GM12878 (cell line): ENCODE measurements around the gene HRC. TPM values are rescaled to one million over a fixed set of nuclear protein-coding genes. Genes with fewer than 3 reads are reported as not detected.

ENCODE experiments used
- ATAC-seq: fragments of 200-7000 bp; cut with Tn5 transposase; 3 replicates; pipeline ENCODE4 v1.9.1; 2020; ENCODE audit warnings: mild to moderate bottlenecking, moderate library complexity
- BruUV-seq: library from RNA; stranded (reverse); fragments of 400-500 nt; replicated peaks from 2 replicates; lab custom pipeline; 2021; lab: Mats Ljungman, UMichigan
- CTCF ChIA-PET: fragments of 300-600 bp; sonication (Branson Sonifier 250); formaldehyde crosslinking; extraction: SDS; loops from one replicate; lab custom pipeline; 2021; ENCODE audit warnings: inconsistent platforms; lab: Yijun Ruan, JAX
- POLR2A ChIA-PET: fragments of 350-600 bp; formaldehyde crosslinking; extraction: SDS; loops from one replicate; lab custom pipeline; 2021; ENCODE audit warnings: inconsistent platforms; lab: Charles Lee
- RAD21 ChIA-PET: fragments of 300-600 bp; sonication (Branson Sonifier 250); formaldehyde crosslinking; loops from one replicate; lab custom pipeline; 2023; ENCODE audit warnings: antibody characterized with exemption; ENCODE audit not compliant: unreplicated experiment; lab: Charles Lee
- SMC1A ChIA-PET: fragments of 300-600 bp; sonication (Branson Sonifier 250); formaldehyde crosslinking; loops from one replicate; lab custom pipeline; 2023; ENCODE audit not compliant: unreplicated experiment, uncharacterized antibody; lab: Charles Lee
- DNase-seq: peaks from one replicate; pipeline ENCODE4 v3.0.0-alpha.2; 2011; ENCODE audit warnings: low read depth, low spot score
- FAIRE-seq: peaks from 3 replicates; lab custom pipeline; 2011; peaks lifted over from hg19 to GRCh38; lab: Jason Lieb, UNC
- H2AFZ ChIP-seq: 2 replicates; pipeline ENCODE4 v1.6.0; 2011; ENCODE audit warnings: low read depth, low read length, control low read depth; ENCODE audit not compliant: control insufficient read depth
- H3K27ac ChIP-seq: 2 replicates; pipeline ENCODE4 v1.5.1; 2011; ENCODE audit warnings: control low read depth; ENCODE audit not compliant: control insufficient read depth, insufficient read depth
- H3K27me3 ChIP-seq, 2 experiments: replicated peaks in 1 of 2; 2 replicates each; pipeline versions ENCODE4 v1.6.0 to v1.6.1; 2011; ENCODE audit warnings: low read length in 1 of 2; ENCODE audit not compliant: control insufficient read depth in 2 of 2, insufficient read depth in 2 of 2
- H3K36me3 ChIP-seq, 2 experiments: 2 replicates each; pipeline ENCODE4 v1.5.1; 2011; ENCODE audit warnings: low read length in 1 of 2; ENCODE audit not compliant: control insufficient read depth in 2 of 2, insufficient read depth in 2 of 2
- H3K4me1 ChIP-seq: 2 replicates; pipeline ENCODE4 v1.6.1; 2011; ENCODE audit warnings: mild to moderate bottlenecking, low read length, moderate library complexity, mixed read lengths; ENCODE audit not compliant: control insufficient read depth, insufficient read depth
- H3K4me2 ChIP-seq: 2 replicates; pipeline ENCODE4 v1.6.0; 2011; ENCODE audit warnings: control low read depth; ENCODE audit not compliant: control insufficient read depth, insufficient read depth
- H3K4me3 ChIP-seq: fragments of 200-600 bp; sonication (generic); 2 replicates; pipeline ENCODE4 v1.5.1; 2016
- H3K79me2 ChIP-seq: 2 replicates; pipeline ENCODE4 v1.6.0; 2011; ENCODE audit warnings: low read length; ENCODE audit not compliant: control insufficient read depth, insufficient read depth
- H3K9ac ChIP-seq: 2 replicates; pipeline ENCODE4 v1.8.0; 2011; ENCODE audit warnings: low read length, control low read depth, mixed read lengths; ENCODE audit not compliant: control insufficient read depth, insufficient read depth
- H3K9me3 ChIP-seq: replicated peaks from 3 replicates; pipeline ENCODE4 v1.5.1; 2011; ENCODE audit warnings: mild to moderate bottlenecking, low read length; ENCODE audit not compliant: control insufficient read depth, insufficient read depth
- H4K20me1 ChIP-seq: 2 replicates; pipeline ENCODE4 v1.6.0; 2011; ENCODE audit not compliant: control insufficient read depth, insufficient read depth
- ATF3 ChIP-seq: IDR thresholded peaks from 2 replicates; pipeline ENCODE4 v1.6.1; 2011; ENCODE audit warnings: low read depth, mild to moderate bottlenecking, low read length, moderate library complexity, borderline replicate concordance; ENCODE audit errors: extremely low read depth
- BHLHE40 ChIP-seq, 2 experiments: fragments of 450-650 bp in 1 of 2; IDR thresholded peaks; 2 replicates each; pipeline ENCODE4 v1.6.1; 2011 to 2017; ENCODE audit warnings: low read depth in 2 of 2, borderline replicate concordance in 1 of 2, improper control_type of control experiment in 1 of 2, low read length in 1 of 2, mild to moderate bottlenecking in 1 of 2
- CHD1 ChIP-seq: IDR thresholded peaks from 2 replicates; pipeline ENCODE4 v1.6.1; 2012; ENCODE audit warnings: low read depth, low read length, improper control_type of control experiment
- PAX5 ChIP-seq: IDR thresholded peaks from 2 replicates; pipeline ENCODE4 v1.6.1; 2011; ENCODE audit warnings: low read depth, low read length, borderline replicate concordance
- REST ChIP-seq: IDR thresholded peaks from 2 replicates; pipeline ENCODE4 v1.6.1; 2012; ENCODE audit warnings: mild to moderate bottlenecking, low read depth, low read length
- WGBS: methylation state at CpG from one replicate; pipeline ENCODE4 v1.1.6; 2016; ENCODE audit warnings: low lambda C conversion rate; ENCODE audit not compliant: insufficient replicate concordance, insufficient coverage; ENCODE audit errors: missing lambda C conversion rate; 5-methylcytosine and 5-hydroxymethylcytosine counted together
- in situ Hi-C: fragments of 300-500 bp; cut with MboI; formaldehyde crosslinking; loops from 9 replicates; pipeline ENCODE4 v1.14.3; 2018; ENCODE audit warnings: mixed read lengths
- intact Hi-C: fragments of 100-400 bp; cut with micrococcal nuclease; formaldehyde crosslinking; loops from one replicate; pipeline ENCODE4 v1.14.2; 2022; ENCODE audit not compliant: unreplicated experiment
- polyA plus RNA-seq, 11 experiments: library from polyadenylated mRNA; depleted of rRNA in 4 of 11; unstranded in 6 of 11; stranded (reverse) in 5 of 11; fragments of >200 nt; fragmentation: Nextera tagmentation in 4 of 11; fragmentation: Illumina TruSeq in 1 of 11; extraction: Ambion mirVana in 4 of 11; extraction: Trizol in 1 of 11; gene quantifications; 1 replicate in 1 of 11; 2 replicates in 10 of 11; pipeline versions ENCODE4 v1.2.1 to v1.2.3, GENCODE V29; 2011 to 2016; ENCODE audit warnings: inconsistent platforms in 2 of 11, missing spikeins in 2 of 11, low read depth in 1 of 11
- total RNA-seq, 4 experiments: library from RNA; depleted of rRNA in 3 of 4; stranded (reverse); fragments of >200 nt in 3 of 4; fragmentation: Illumina TruSeq in 1 of 4; extraction: Trizol in 1 of 4; gene quantifications; 2 replicates each; pipeline versions ENCODE4 v1.2.1 to v1.2.3, GENCODE V29; 2013 to 2021
- TF ChIP-seq, protein P1 (sequence below): IDR thresholded peaks from 2 replicates; pipeline ENCODE4 v1.6.1; 2012; ENCODE audit warnings: improper control_type of control experiment, low read depth, low read length; ENCODE audit not compliant: insufficient replicate concordance

Gene HRC
- total and polyA plus RNA-seq, 10 of the 15 experiments (the other 5 are each of a cell fraction or from before 2014, with no cell fraction given), result 0.10 TPM; not detected in 9

DNA sequence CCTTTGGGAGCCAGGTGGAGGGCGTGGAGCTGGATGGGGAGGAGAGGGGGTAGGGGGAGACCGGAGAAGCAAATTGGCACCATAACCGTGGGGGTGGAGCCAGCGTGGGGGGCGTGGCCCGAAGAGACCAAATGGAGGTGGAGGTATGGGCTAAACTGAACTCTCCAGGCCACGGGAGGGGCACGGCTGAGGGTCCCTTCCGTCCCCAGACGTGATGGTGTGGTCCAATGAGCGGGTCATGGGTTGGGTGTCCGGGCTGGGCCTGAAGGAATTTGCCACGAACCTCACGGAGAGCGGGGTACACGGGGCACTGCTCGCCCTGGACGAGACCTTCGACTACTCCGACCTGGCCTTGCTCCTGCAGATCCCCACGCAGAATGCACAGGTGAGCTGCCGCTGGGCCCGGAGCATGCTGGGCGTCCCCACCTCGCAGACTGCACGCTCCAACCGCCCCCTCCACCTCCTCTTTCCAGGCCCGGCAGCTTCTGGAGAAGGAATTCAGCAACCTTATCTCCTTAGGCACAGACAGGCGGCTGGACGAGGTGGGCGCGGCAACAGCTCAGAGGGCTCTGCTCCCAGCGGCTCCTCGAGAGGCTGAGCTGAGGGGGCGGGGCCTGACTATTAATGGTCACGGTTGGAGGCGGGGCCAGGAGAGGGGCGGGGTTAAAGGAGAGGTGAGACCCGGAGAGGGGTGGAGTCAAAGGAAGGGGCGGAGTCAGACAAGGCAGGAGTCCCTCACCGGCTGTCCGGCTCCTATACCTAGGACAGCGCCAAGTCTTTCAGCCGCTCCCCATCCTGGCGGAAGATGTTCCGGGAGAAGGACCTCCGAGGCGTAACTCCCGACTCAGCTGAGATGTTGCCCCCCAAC is 6.2 kb downstream of the HRC start:
- H3K79me2 ChIP-seq, result no peaks in the 10 kb centered on the region
- peak; percentile 41 for FAIRE-seq

More for the DNA sequence above, 6.2 kb downstream of the HRC start:
- POLR2A ChIA-PET, result interaction anchor here (0.6 kb wide), 2 partner anchors 22 to 28 kb away, joined by 3 to 4 read pairs; no protein-coding TSS in a partner anchor
- H3K27ac ChIP-seq, result no peak overlapping the region
- no TSS peak for BruUV-seq
- H3K9me3 ChIP-seq, result peaks cover 4% of the 10 kb centered on the region; the same call in 2 of the 3 replicates
- peak overlapping the region; percentile 82; the same call in 1 of the 2 replicates for H3K4me2 ChIP-seq
- intact Hi-C loops, result loop anchor here (5.0 kb wide), 1 partner anchor 58 kb away; no protein-coding TSS in a partner anchor
- no peak overlapping the region for H2AFZ ChIP-seq
- CTCF ChIA-PET, result interaction anchor here (0.7 to 6.0 kb wide), 3 partner anchors 35 to 50 kb away, joined by 3 to 54 read pairs (median 9); partner anchors contain the start of gene LIN7B
- no peak overlapping the region for H3K9ac ChIP-seq
- in situ Hi-C loops, result no loop called here
- H3K36me3 ChIP-seq, result no peaks in the 10 kb centered on the region
- RAD21 ChIA-PET, result interaction anchor here (1.0 kb wide), 1 partner anchor 52 kb away, joined by 4 read pairs; no protein-coding TSS in a partner anchor
- no peaks in the 10 kb centered on the region for H4K20me1 ChIP-seq
- SMC1A ChIA-PET, result no interaction called here
- peaks cover 6 to 22% of the 10 kb centered on the region in 2 experiments for H3K27me3 ChIP-seq
- peak; percentile 71 for ATAC-seq
- WGBS, result 20% methylated on average over 42 of the region's 49 CpGs
- H3K4me3 ChIP-seq, result no peak overlapping the region
- no peak for TF ChIP-seq PAX5
- TF ChIP-seq BHLHE40 (IDR thresholded peaks at IDR 0.05; ENCODE audit: borderline replicate concordance in 1 of 2, low read depth in 2 of 2, low read length in 1 of 2), result 0 out of 4 replicates have a peak, but pooled peaks of 1 of the 2 experiments have one; percentile 2
- peak; percentile 59; the same call in 1 of the 2 replicates for TF ChIP-seq REST
- TF ChIP-seq ATF3, result no peak
- TF ChIP-seq, protein P1, sequence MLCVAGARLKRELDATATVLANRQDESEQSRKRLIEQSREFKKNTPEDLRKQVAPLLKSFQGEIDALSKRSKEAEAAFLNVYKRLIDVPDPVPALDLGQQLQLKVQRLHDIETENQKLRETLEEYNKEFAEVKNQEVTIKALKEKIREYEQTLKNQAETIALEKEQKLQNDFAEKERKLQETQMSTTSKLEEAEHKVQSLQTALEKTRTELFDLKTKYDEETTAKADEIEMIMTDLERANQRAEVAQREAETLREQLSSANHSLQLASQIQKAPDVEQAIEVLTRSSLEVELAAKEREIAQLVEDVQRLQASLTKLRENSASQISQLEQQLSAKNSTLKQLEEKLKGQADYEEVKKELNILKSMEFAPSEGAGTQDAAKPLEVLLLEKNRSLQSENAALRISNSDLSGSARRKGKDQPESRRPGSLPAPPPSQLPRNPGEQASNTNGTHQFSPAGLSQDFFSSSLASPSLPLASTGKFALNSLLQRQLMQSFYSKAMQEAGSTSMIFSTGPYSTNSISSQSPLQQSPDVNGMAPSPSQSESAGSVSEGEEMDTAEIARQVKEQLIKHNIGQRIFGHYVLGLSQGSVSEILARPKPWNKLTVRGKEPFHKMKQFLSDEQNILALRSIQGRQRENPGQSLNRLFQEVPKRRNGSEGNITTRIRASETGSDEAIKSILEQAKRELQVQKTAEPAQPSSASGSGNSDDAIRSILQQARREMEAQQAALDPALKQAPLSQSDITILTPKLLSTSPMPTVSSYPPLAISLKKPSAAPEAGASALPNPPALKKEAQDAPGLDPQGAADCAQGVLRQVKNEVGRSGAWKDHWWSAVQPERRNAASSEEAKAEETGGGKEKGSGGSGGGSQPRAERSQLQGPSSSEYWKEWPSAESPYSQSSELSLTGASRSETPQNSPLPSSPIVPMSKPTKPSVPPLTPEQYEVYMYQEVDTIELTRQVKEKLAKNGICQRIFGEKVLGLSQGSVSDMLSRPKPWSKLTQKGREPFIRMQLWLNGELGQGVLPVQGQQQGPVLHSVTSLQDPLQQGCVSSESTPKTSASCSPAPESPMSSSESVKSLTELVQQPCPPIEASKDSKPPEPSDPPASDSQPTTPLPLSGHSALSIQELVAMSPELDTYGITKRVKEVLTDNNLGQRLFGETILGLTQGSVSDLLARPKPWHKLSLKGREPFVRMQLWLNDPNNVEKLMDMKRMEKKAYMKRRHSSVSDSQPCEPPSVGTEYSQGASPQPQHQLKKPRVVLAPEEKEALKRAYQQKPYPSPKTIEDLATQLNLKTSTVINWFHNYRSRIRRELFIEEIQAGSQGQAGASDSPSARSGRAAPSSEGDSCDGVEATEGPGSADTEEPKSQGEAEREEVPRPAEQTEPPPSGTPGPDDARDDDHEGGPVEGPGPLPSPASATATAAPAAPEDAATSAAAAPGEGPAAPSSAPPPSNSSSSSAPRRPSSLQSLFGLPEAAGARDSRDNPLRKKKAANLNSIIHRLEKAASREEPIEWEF, result no peak
- TF ChIP-seq CHD1, result no peak
- TF ChIP-seq, all 136 proteins: peak for 2
- H3K4me1 ChIP-seq, result peaks cover 10% of the 10 kb centered on the region
- DNase-seq, result no peak
